Cardiac muscle cell (in vitro differentiated cells and primary cell): ENCODE data around the gene SRP19. TPM values are rescaled to one million over a fixed set of nuclear protein-coding genes. Genes with fewer than 3 reads are reported as not detected.

Source experiments
- DNase-seq, 2 donors: peaks; one replicate each; pipeline versions ENCODE4 v3.0.0 to v3.0.0-alpha.2; 2010 to 2017; ENCODE audit warnings: low read depth in 1 of 2, low spot score in 1 of 2
- H3K27ac ChIP-seq: fragments of 200-600 bp; sonication (generic); 2 replicates; pipeline ENCODE4 v1.5.1; 2016
- H3K27me3 ChIP-seq: fragments of 200-600 bp; sonication (generic); 2 replicates; pipeline ENCODE4 v1.6.0; 2016; ENCODE audit warnings: control low read depth
- H3K36me3 ChIP-seq: fragments of 200-600 bp; sonication (generic); 2 replicates; pipeline ENCODE4 v1.5.1; 2016; ENCODE audit warnings: control low read depth
- H3K4me1 ChIP-seq: fragments of 200-600 bp; sonication (generic); 2 replicates; pipeline ENCODE4 v1.8.1; 2017; ENCODE audit warnings: low read depth, mild to moderate bottlenecking, mixed run types
- H3K4me3 ChIP-seq: fragments of 200-600 bp; sonication (generic); 2 replicates; pipeline ENCODE4 v1.5.1; 2016; ENCODE audit warnings: mild to moderate bottlenecking
- H3K9me3 ChIP-seq: fragments of 200-600 bp; sonication (generic); 2 replicates; pipeline ENCODE4 v1.5.1; 2017; ENCODE audit warnings: low read depth, mild to moderate bottlenecking, control low read depth
- polyA plus RNA-seq: library from polyadenylated mRNA; unstranded; fragments of >200 nt; fragmentation: Nextera tagmentation; extraction: Ambion mirVana; gene quantifications from 2 replicates; pipeline ENCODE4 v1.2.1, GENCODE V29; 2016
- total RNA-seq: library from RNA; depleted of rRNA; stranded (reverse); fragments of >200 nt; gene quantifications from 2 replicates; pipeline ENCODE4 v1.2.3, GENCODE V29; 2016
- TF ChIP-seq, protein P1 (sequence below): IDR thresholded peaks from 2 replicates; pipeline ENCODE4 v1.5.1; 2012; ENCODE audit warnings: low read depth, mild to moderate bottlenecking, low read length

The SRP19 gene
- total and polyA plus RNA-seq, 2 experiments from 2014 or later = 69.1 to 130 TPM

DNA sequence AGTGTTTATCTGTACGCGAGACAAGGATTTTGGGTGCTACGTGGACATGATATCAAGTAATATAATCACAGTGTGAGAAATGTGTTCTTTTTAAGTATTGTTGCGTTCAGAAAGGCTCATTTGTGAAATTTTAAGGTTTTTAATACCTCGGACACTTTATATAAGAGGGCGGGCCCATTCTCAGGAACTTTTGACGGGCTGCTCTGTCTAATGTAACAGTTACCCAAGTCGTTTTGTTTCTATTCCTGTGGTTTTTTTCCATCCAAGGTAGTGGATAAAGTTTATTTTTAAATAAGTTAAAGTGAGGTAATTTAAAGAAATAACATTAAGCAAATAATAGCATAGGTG, 525 bp downstream of the SRP19 start:
- peaks cover 18% of the 10 kb centered on the region for H3K36me3 ChIP-seq
- H3K27ac ChIP-seq = peak overlapping the region; percentile 93
- no peaks in the 10 kb centered on the region for H3K4me1 ChIP-seq
- no peaks in the 10 kb centered on the region for H3K9me3 ChIP-seq
- H3K4me3 ChIP-seq = peak overlapping the region; percentile 71
- TF ChIP-seq, protein P1, sequence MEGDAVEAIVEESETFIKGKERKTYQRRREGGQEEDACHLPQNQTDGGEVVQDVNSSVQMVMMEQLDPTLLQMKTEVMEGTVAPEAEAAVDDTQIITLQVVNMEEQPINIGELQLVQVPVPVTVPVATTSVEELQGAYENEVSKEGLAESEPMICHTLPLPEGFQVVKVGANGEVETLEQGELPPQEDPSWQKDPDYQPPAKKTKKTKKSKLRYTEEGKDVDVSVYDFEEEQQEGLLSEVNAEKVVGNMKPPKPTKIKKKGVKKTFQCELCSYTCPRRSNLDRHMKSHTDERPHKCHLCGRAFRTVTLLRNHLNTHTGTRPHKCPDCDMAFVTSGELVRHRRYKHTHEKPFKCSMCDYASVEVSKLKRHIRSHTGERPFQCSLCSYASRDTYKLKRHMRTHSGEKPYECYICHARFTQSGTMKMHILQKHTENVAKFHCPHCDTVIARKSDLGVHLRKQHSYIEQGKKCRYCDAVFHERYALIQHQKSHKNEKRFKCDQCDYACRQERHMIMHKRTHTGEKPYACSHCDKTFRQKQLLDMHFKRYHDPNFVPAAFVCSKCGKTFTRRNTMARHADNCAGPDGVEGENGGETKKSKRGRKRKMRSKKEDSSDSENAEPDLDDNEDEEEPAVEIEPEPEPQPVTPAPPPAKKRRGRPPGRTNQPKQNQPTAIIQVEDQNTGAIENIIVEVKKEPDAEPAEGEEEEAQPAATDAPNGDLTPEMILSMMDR = no peak
- DNase-seq = no peak
- H3K27me3 ChIP-seq = no peaks in the 10 kb centered on the region

DNA sequence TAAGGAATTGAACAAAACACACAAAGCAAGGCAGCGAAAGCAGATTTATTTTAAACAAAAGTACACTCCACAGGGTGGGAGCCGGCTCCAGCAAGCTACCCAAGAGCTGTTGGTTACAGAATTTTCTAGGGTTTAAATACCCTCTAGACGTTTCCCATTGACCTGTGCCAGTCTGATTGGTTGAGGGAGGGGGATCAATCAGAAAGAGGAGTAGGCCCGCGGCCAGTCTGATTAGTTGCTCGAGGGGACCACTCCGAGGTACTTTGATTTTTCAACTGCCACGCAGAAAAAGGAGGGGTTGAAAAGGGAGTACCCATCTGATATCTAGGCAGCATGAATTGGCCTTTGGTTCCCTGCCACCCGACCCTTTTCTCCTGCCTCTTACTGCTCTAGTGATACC, 998 bp downstream of the SRP19 start:
- Histone ChIP-seq H3K4me1 (no peaks in the 10 kb centered on the region), H3K9me3 (no peaks in the 10 kb centered on the region), H3K27ac (peak overlapping the region; percentile 93), H3K4me3 (peak overlapping the region; percentile 71), H3K36me3 (peaks cover 21% of the 10 kb centered on the region), H3K27me3 (no peaks in the 10 kb centered on the region)
- TF ChIP-seq, protein P1 = no peak
- no peak for DNase-seq

DNA sequence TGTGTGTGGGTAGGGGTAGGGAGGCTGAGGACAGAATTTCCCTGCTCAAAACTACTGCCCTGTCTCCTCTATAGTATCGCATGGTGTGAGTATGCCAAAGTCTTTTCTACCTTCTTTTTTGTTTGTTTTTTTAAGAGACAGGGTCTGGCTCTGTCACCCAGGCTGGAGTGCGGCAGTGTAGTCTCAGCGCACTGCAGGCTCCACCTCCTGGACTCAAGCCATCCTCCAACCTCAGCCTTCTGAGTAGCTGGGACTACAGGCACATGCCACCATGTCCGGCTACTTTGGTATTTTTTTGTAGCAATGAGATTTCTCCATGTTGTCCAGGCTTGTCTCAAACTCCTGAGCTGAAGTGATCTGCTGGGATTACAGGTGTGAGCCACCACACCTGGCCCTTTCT, 2.5 kb downstream of the SRP19 start:
- H3K9me3 ChIP-seq = no peaks in the 10 kb centered on the region

DNA sequence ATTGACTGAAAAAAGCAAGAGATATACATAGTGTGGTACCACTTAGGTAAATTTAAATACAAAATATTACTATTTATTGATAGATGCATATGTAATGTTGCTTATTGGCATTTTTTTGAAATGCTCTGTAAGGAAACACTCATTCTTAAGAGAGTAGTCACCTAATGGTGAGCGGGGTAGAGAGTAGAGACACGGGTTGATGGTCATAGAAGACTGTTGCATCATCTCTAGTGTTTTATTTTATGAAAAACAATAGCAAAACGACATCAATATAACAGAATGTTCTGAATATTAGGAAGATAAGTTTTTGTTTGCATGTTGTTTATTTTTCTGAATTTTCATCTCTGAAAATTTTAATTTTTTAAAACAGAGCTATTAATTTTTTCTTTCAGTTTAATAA, 4.0 kb downstream of the SRP19 start:
- H3K27me3 ChIP-seq = no peaks in the 10 kb centered on the region
- H3K9me3 ChIP-seq = no peaks in the 10 kb centered on the region
- peak in 1 of 2 donors; percentile 6 for DNase-seq
- no peak overlapping the region for H3K27ac ChIP-seq
- H3K4me3 ChIP-seq = no peak overlapping the region
- no peaks in the 10 kb centered on the region for H3K4me1 ChIP-seq
- peaks cover 37% of the 10 kb centered on the region for H3K36me3 ChIP-seq
- TF ChIP-seq, protein P1 = no peak

More for the DNA sequence above, 2.5 kb downstream of the SRP19 start:
- no peaks in the 10 kb centered on the region for H3K4me1 ChIP-seq
- TF ChIP-seq, protein P1 = no peak
- no peaks in the 10 kb centered on the region for H3K27me3 ChIP-seq
- H3K36me3 ChIP-seq = peaks cover 33% of the 10 kb centered on the region
- DNase-seq = peak in 1 of 2 donors; percentile 14
- H3K4me3 ChIP-seq = no peak overlapping the region
- H3K27ac ChIP-seq = no peak overlapping the region

DNA sequence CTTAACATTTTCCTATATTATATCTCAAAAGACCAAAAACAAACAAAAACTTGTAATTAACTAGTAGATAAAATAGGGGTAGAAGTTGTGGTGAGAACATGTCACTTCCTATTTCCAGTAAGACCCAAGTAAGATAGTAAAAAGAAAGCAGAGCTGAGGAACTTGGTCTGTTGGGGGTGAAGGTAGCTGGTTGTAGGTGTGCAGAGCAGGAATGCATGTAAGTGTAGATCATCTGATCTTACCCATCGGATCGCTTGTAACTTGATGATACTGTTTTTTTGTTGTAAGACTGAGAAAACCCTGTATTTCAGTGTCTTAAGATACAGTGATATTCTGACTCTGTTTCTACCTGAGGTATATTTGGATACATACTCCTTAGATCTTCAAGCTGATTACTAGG, 5.7 kb downstream of the SRP19 start:
- peaks cover 44% of the 10 kb centered on the region for H3K36me3 ChIP-seq
- H3K4me1 ChIP-seq = no peaks in the 10 kb centered on the region
- no peak for DNase-seq
- no peaks in the 10 kb centered on the region for H3K9me3 ChIP-seq
- no peak overlapping the region for H3K4me3 ChIP-seq
- H3K27ac ChIP-seq = no peak overlapping the region
- H3K27me3 ChIP-seq = no peaks in the 10 kb centered on the region
- TF ChIP-seq, protein P1 = no peak

DNA sequence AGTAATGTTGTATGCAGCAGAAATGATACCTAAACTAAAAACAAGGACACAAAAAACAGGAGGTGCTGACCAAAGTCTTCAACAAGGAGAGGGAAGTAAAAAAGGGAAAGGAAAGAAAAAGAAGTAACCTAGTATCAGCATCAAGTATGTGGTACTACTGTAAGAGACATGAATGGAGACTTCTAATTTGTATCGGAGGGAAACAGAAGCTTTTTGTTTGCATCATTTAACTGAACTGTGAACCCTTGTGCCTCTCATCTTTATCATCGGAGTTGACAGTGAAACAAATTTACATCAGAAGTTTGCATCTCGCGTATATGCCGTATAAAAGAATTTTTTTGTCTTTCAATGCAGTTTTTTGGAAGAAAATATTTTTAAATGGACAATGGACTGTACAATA, 6.3 kb downstream of the SRP19 start:
- Histone ChIP-seq H3K27me3 (no peaks in the 10 kb centered on the region), H3K4me3 (no peak overlapping the region), H3K4me1 (no peaks in the 10 kb centered on the region), H3K9me3 (no peaks in the 10 kb centered on the region), H3K36me3 (peaks cover 44% of the 10 kb centered on the region), H3K27ac (no peak overlapping the region)
- TF ChIP-seq, protein P1 = no peak
- DNase-seq = no peak
